PC-9 (cell line): ENCODE measurements around the gene PANX3. TPM values are rescaled to one million over a fixed set of nuclear protein-coding genes. Genes with fewer than 3 reads are reported as not detected.

ENCODE experiments used
- BruUV-seq: library from RNA; stranded (reverse); fragments of 400-500 nt; replicated peaks from 2 replicates; lab custom pipeline; 2021; lab: Mats Ljungman, UMichigan
- CTCF ChIA-PET: fragments of 300-600 bp; sonication (Branson Sonifier 250); formaldehyde crosslinking; loops from one replicate; lab custom pipeline; 2022; ENCODE audit warnings: antibody characterized with exemption; lab: Charles Lee
- POLR2A ChIA-PET: fragments of 300-600 bp; sonication (Branson Sonifier 250); formaldehyde crosslinking; loops from one replicate; lab custom pipeline; 2022; ENCODE audit warnings: antibody characterized with exemption; ENCODE audit not compliant: unreplicated experiment; lab: Charles Lee
- DNase-seq, 2 experiments: peaks; one replicate each; pipeline versions ENCODE4 v3.0.0 to v3.0.0-alpha.2; 2015 to 2022; ENCODE audit warnings: mixed read lengths in 1 of 2
- H2AFZ ChIP-seq: fragments of 200-600 bp; sonication (generic); 2 replicates; pipeline ENCODE4 v1.8.1; 2017; ENCODE audit warnings: antibody characterized with exemption
- H3F3A ChIP-seq: fragments of 200-600 bp; sonication (generic); 2 replicates; pipeline ENCODE4 v1.8.1; 2017; ENCODE audit warnings: antibody characterized with exemption, mild to moderate bottlenecking, low read depth; ENCODE audit not compliant: insufficient read depth
- H3K27ac ChIP-seq: fragments of 200-600 bp; sonication (generic); 2 replicates; pipeline ENCODE4 v1.6.1; 2016; ENCODE audit warnings: mixed run types
- H3K27me3 ChIP-seq: fragments of 200-600 bp; sonication (generic); 2 replicates; pipeline ENCODE4 v1.6.1; 2016; ENCODE audit warnings: low read depth, mixed run types; ENCODE audit not compliant: insufficient read depth
- H3K36me3 ChIP-seq: fragments of 200-600 bp; sonication (generic); 2 replicates; pipeline ENCODE4 v1.6.1; 2016; ENCODE audit warnings: low read depth, mixed run types
- H3K4me1 ChIP-seq: fragments of 200-600 bp; sonication (generic); replicated peaks from 2 replicates; pipeline ENCODE4 v1.6.1; 2016; ENCODE audit warnings: mixed run types; ENCODE audit not compliant: insufficient read depth
- H3K4me2 ChIP-seq: fragments of 200-600 bp; sonication (generic); 2 replicates; pipeline ENCODE4 v1.6.1; 2017; ENCODE audit warnings: mixed run types
- H3K4me3 ChIP-seq: fragments of 200-600 bp; sonication (generic); 2 replicates; pipeline ENCODE4 v1.6.1; 2016; ENCODE audit warnings: mixed run types
- H3K79me2 ChIP-seq: fragments of 200-600 bp; sonication (generic); 2 replicates; pipeline ENCODE4 v1.6.1; 2017; ENCODE audit warnings: low read depth, mixed run types
- H3K9me2 ChIP-seq: fragments of 200-600 bp; sonication (generic); 2 replicates; pipeline ENCODE4 v1.8.1; 2017; ENCODE audit warnings: mild to moderate bottlenecking; ENCODE audit not compliant: insufficient read depth
- H3K9me3 ChIP-seq: fragments of 200-600 bp; sonication (generic); 2 replicates; pipeline ENCODE4 v1.8.1; 2016; ENCODE audit warnings: low read depth; ENCODE audit not compliant: insufficient read depth
- H4K20me1 ChIP-seq: fragments of 200-600 bp; sonication (generic); 2 replicates; pipeline ENCODE4 v1.8.1; 2017; ENCODE audit not compliant: insufficient read depth
- CTCF ChIP-seq: fragments of 200-600 bp; sonication (generic); conservative IDR thresholded peaks from 2 replicates; pipeline ENCODE4 v1.6.1; 2017; ENCODE audit warnings: mixed run types, antibody characterized with exemption, mild to moderate bottlenecking, moderate library complexity
- EZH2 ChIP-seq: fragments of 200-600 bp; sonication (generic); IDR thresholded peaks from 2 replicates; pipeline ENCODE4 v1.8.0; 2017; ENCODE audit warnings: antibody characterized with exemption, low read depth
- intact Hi-C: fragments of 100-400 bp; cut with micrococcal nuclease; formaldehyde crosslinking; loops from one replicate; pipeline ENCODE4 v1.10.0; 2022; ENCODE audit not compliant: unreplicated experiment
- total RNA-seq: library from RNA; stranded (reverse); gene quantifications from 2 replicates; pipeline ENCODE4 v1.2.3, GENCODE V29; 2021

Gene PANX3
- total RNA-seq, 1 experiment from 2014 or later: not detected

- H4K20me1 ChIP-seq: peaks cover 10% of the 10 kb centered on the region; the same call in 1 of the 2 replicates
- ChIA-PET POLR2A (no interaction called here), CTCF (no interaction called here)
Measured at GRCh38 chr11:124625504-124626168, 14.4 kb downstream of the PANX3 start.

GRCh38 chr11:124627546-124627945 lies 16.3 kb downstream of the PANX3 start:
- CTCF ChIA-PET: no interaction called here
- no TSS peak for BruUV-seq
- Histone ChIP-seq H3K4me3 (no peak overlapping the region), H3F3A (peaks cover 6% of the 10 kb centered on the region; the same call in 1 of the 2 replicates), H3K9me2 (no peaks in the 10 kb centered on the region), H3K4me1 (peaks cover 11% of the 10 kb centered on the region), H3K36me3 (peaks cover 11% of the 10 kb centered on the region), H3K27ac (no peak overlapping the region), H3K9me3 (no peaks in the 10 kb centered on the region), H4K20me1 (peaks cover 10% of the 10 kb centered on the region; the same call in 1 of the 2 replicates), H3K27me3 (no peaks in the 10 kb centered on the region), H3K79me2 (peaks cover 22% of the 10 kb centered on the region), H3K4me2 (no peak overlapping the region), H2AFZ (no peak overlapping the region)
- intact Hi-C loops: no loop called here
- POLR2A ChIA-PET: no interaction called here
- DNase-seq: no peak
- TF ChIP-seq EZH2 (no peak), CTCF (no peak)

More at GRCh38 chr11:124625504-124626168, 14.4 kb downstream of the PANX3 start:
- intact Hi-C loops: no loop called here
- H3K4me3 ChIP-seq: no peak overlapping the region
- H3F3A ChIP-seq: peaks cover 6% of the 10 kb centered on the region; the same call in 1 of the 2 replicates
- no peak for TF ChIP-seq CTCF
- TF ChIP-seq EZH2: no peak
- DNase-seq: no peak
- H3K4me1 ChIP-seq: peaks cover 11% of the 10 kb centered on the region
- H3K27ac ChIP-seq: no peak overlapping the region
- no peaks in the 10 kb centered on the region for H3K9me3 ChIP-seq
- no peak overlapping the region for H2AFZ ChIP-seq
- no peak overlapping the region for H3K4me2 ChIP-seq
- H3K27me3 ChIP-seq: peaks cover 1% of the 10 kb centered on the region; the same call in 1 of the 2 replicates
- H3K79me2 ChIP-seq: peaks cover 22% of the 10 kb centered on the region
- BruUV-seq: no TSS peak
- H3K9me2 ChIP-seq: 0 out of 2 replicates have a peak, but pooled peaks cover 3% of the 10 kb centered on the region
- H3K36me3 ChIP-seq: peaks cover 11% of the 10 kb centered on the region

- H4K20me1 ChIP-seq: peaks cover 6% of the 10 kb centered on the region; the same call in 1 of the 2 replicates
- no TSS peak for BruUV-seq
- H3K36me3 ChIP-seq: peaks cover 13% of the 10 kb centered on the region
- TF ChIP-seq CTCF (no peak), EZH2 (no peak)
- H3K4me2 ChIP-seq: no peak overlapping the region
- no peak overlapping the region for H2AFZ ChIP-seq
- no peak overlapping the region for H3K4me3 ChIP-seq
- intact Hi-C loops: no loop called here
- no peak overlapping the region for H3K27ac ChIP-seq
- DNase-seq: no peak
- no peaks in the 10 kb centered on the region for H3K9me3 ChIP-seq
- POLR2A ChIA-PET: no interaction called here
- H3F3A ChIP-seq: no peaks in the 10 kb centered on the region; the same call in 1 of the 2 replicates
- CTCF ChIA-PET: no interaction called here
- no peaks in the 10 kb centered on the region for H3K4me1 ChIP-seq
- peaks cover under 1% of the 10 kb centered on the region; the same call in 1 of the 2 replicates for H3K79me2 ChIP-seq
- no peaks in the 10 kb centered on the region for H3K27me3 ChIP-seq
- H3K9me2 ChIP-seq: no peaks in the 10 kb centered on the region
Measured at GRCh38 chr11:124629961-124630360, 18.7 kb downstream of the PANX3 start.
